ENCODE measurements around the gene SULT1E1.

SULT1E1 gene

DNA sequence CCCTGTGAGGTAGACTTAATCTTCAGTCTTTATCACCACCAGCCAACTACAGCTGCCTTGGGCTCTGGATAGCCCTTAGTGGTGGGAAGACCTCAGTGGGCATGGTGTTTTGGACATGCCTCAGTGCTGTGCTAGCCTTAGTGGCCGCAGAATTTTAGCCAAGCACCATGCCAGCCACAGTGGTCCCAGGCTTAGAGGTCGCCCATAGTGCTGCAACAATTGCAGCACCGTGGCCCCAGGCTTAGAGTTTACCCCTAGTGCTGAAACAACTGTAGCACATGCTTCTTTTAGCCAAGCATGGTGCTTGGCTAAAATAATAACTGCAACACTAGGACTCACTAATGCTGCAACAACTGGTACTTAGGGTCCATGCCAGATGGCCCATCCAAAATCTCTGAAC is 60.6 kb downstream of the SULT1E1 start:
- H2AFZ ChIP-seq (ENCODE audit: low read length, unreplicated experiment): no peak overlapping the region
- H3K4me3 ChIP-seq (ENCODE audit: low read depth, low read length): no peak overlapping the region
- peaks cover 8% of the 10 kb centered on the region for H3K4me1 ChIP-seq (ENCODE audit: control insufficient read depth, insufficient read depth, low read length, unreplicated experiment)
- no peaks in the 10 kb centered on the region for H3K27me3 ChIP-seq (ENCODE audit: insufficient read depth, low read length)
- H3K36me3 ChIP-seq (ENCODE audit: insufficient read depth, low read length): no peaks in the 10 kb centered on the region
- no peaks in the 10 kb centered on the region for H3K79me2 ChIP-seq (ENCODE audit: control insufficient read depth, insufficient read depth, low read length, unreplicated experiment)
- H3K27ac ChIP-seq (ENCODE audit: low read depth, low read length): no peak overlapping the region

- no peak overlapping the region; the same call in 1 of the 2 replicates for H3K27ac ChIP-seq (ENCODE audit: low read depth, low read length)
- peaks cover 19% of the 10 kb centered on the region for H3K4me1 ChIP-seq (ENCODE audit: control insufficient read depth, insufficient read depth, low read length, unreplicated experiment)
- H2AFZ ChIP-seq (ENCODE audit: low read length, unreplicated experiment): peak overlapping the region; percentile 55
- no peaks in the 10 kb centered on the region for H3K79me2 ChIP-seq (ENCODE audit: control insufficient read depth, insufficient read depth, low read length, unreplicated experiment)
- H3K36me3 ChIP-seq (ENCODE audit: insufficient read depth, low read length): no peaks in the 10 kb centered on the region
- H3K27me3 ChIP-seq (ENCODE audit: insufficient read depth, low read length): no peaks in the 10 kb centered on the region
- H3K4me3 ChIP-seq (ENCODE audit: low read depth, low read length): no peak overlapping the region
Observed at GRCh38 chr4:69793732-69794131, 66.2 kb downstream of the SULT1E1 start.

Data from ACC112 (cell line).